ENCODE results near the gene RELCH.

The RELCH gene

DNA sequence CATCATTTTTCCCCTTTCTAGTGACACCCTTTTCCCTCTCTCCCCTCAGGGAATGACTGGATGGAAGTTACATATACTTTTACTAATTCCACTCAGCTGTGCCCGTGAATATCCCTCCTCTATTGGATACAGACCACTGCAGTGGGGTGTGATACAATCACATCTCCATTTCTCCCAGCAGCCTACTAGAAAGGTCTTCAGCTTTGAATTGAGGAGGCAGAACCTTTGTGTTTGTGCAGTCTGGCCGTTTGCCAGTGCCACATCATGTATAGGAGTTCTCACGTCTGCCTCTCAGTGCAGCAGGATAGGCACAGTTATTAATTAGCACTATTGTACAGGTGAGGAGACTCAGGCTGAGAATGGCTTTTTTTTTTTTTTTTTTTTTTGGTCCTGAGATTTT, 154.4 kb downstream of the RELCH start:
- no peak for DNase-seq

DNA sequence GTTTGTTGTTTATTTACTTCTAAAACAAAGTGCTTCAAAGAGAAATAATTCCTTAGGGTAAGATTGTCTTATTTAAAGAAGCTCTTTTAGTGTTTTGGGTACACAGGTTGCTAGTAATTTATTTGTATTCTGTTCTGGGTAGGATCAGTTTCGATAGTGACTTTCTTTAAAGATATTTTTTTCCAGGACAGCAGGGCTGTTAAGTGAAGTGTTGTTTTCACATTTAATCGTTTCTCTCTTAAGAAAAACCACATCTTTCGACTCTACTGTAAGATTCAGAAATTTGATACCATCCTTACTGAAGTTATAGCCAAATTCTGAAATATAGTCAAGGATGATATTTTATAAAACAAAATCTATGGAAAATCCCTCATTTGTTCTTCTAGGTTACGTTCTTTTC, 155.8 kb downstream of the RELCH start:
- DNase-seq, result no peak

- DNase-seq, result no peak
Observed at GRCh38 chr18:62343316-62343715, 156.3 kb downstream of the RELCH start.

DNA sequence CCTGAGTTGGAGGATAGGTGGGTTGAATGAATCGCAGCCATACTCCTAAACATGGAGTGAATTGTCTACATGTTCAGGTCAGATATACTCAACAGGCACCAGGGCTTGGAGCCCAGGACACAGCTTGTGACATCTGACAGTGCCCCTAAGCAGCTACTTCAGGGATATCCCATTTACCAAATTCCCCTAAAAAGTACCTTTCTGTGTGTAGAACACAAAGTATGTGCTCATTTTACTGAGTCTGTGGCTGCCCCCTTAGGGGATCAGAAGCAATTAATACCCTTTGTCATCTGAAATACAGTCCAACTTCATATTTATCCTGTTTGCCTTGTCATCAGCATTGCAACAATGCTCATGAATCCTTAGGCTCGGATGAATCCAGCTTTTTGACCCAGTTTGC, 158.9 kb downstream of the RELCH start:
- DNase-seq, result no peak

DNA sequence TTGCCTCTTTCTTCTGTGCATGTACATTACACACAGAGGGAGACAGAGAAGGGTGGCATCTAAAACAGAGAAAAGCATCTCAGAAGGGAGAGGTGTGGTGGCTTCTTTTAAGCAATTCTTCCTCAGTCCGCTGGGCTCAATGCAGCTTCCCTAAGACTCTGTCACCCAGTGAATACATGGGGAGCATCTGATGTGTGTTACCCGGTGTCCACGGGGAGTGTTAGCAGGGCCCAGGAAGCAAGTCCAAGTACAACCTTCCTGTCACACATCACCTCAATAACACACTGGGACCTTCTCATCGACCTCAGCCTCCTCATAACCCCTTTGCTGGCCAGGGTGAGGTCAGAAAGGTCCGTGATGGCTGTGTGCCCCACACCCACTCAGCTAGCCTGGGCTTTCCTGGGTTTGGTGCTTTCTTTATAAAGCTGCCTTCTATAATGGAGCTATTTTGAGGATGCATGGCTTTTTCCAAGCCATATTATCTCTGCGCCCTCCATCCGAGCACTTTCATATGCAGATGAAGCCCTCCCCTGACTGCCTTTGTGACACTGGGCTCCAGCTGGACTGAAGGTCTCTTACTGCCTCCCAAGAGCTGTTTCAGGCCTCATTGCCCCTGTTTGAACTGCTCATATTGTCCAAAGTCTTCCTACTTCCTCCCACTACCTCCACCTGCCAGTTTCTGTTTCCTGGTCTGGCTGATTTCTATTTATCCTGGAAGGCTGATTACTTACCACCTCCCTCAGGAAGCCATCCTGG, 159.5 kb downstream of the RELCH start:
- no peak for DNase-seq

- DNase-seq, result peak; percentile 66
Observed at GRCh38 chr18:62347089-62347506, 160.0 kb downstream of the RELCH start.

DNA sequence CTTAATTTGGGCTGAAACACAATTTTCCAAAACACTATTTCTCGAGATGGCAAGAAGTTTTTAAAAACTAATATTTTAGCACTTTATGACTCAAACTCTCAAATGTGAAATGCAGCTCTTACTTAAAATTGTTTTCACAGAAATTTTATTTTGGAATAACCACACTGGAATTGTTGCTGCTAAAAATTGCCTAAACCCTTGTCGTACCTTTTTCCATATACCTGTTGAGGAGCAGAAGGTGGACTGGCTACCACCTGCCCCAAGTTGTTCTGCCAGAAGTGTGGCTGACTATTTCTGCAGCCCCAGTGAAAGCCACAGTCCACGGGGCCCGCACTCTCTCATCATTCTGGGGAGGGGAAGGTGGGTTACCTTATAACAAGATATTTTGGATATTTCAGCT, 161.4 kb downstream of the RELCH start:
- no peak for DNase-seq

GRCh38 chr18:62353170-62353569, 166.1 kb downstream of the RELCH start:
- DNase-seq, result no peak

DNA sequence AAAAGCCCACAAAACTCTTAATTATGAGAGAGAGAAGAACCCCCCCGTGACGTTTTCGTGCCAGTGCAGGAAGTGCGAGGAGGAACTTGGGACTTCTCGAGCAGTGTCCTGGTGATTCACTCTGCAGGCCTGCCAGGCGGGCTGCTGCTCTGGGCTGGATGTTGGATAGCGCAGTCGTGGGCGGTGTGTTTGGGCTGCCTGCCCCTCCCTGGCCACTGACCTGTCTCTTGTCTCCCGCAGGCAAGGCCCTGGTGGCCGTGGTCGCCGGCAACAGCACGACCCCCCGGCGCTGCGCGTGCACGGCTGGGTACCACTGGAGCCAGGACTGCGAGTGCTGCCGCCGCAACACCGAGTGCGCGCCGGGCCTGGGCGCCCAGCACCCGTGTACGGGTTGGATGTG, 167.1 kb downstream of the RELCH start:
- DNase-seq, result no peak

DNA sequence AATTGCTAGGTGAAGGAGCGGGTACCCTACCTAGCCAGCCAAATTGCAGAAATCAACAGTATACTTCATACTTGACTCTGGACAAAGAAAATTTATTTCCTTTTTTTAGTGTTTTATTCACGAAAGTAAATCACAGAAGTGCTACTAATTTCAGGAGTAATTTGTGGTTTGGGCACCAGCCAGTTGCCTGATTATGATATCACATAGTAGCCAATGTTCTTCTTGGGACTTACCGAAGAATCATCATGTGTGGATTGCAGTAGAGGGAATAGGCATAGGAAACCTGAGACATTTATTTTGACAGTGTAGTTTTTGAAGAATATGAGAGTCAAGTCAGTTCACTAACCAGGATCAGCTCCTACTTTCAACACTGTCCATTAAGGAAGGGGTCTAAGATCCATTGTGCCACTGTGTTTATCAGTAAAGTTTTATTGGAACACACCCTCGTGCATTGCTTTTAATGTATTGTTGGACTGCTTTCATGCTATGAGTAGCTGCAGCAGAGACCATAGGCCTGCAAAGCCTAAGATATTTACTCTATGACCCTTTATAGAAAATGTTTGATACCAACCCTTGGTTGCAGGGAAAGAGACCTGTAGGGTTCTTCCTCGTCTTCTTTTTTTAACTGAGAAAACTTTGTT, 170.1 kb downstream of the RELCH start:
- peak; percentile 37 for DNase-seq
